HEK293 (cell line): ENCODE results near the gene SCN10A.
A peak's percentile ranks its signal among the peaks of the same experiment; 100 is the strongest.

Source experiments
- CTCF ChIA-PET: fragments of 350-600 bp; formaldehyde crosslinking; extraction: SDS; loops from one replicate; lab custom pipeline; 2021; ENCODE audit warnings: antibody characterized with exemption; lab: Yijun Ruan, JAX
- POLR2A ChIA-PET: fragments of 300-600 bp; formaldehyde crosslinking; extraction: SDS; loops from one replicate; lab custom pipeline; 2020; ENCODE audit warnings: antibody characterized with exemption, inconsistent platforms; lab: Yijun Ruan, JAX
- H3K27ac ChIP-seq: fragments of 200-500 bp; sonication (Bioruptor generic); 2 replicates; pipeline ENCODE4 v1.5.1; 2014; ENCODE audit warnings: low read depth, low read length, control low read depth, inconsistent platforms; ENCODE audit errors: extremely low read depth
- H3K36me3 ChIP-seq, 2 experiments: fragments of 200-500 bp in 1 of 2; sonication (Bioruptor generic) in 1 of 2; 1 replicate in 1 of 2; 2 replicates in 1 of 2; pipeline ENCODE4 v1.5.1; 2014 to 2017; ENCODE audit warnings: inconsistent platforms in 2 of 2, low read length in 2 of 2; ENCODE audit not compliant: control insufficient read depth in 2 of 2, insufficient read depth in 1 of 2
- H3K4me1 ChIP-seq: fragments of 200-500 bp; sonication (Bioruptor generic); 2 replicates; pipeline ENCODE4 v1.5.1; 2014; ENCODE audit warnings: mild to moderate bottlenecking, low read length, inconsistent platforms; ENCODE audit not compliant: control insufficient read depth, insufficient read depth
- H3K4me3 ChIP-seq: 2 replicates; pipeline ENCODE4 v1.5.1; 2011; ENCODE audit warnings: low read depth, mild to moderate bottlenecking, control low read depth, low read length, moderate library complexity
- H3K9me3 ChIP-seq: fragments of 200-500 bp; sonication (Bioruptor generic); 2 replicates; pipeline ENCODE4 v1.5.1; 2014; ENCODE audit warnings: low read depth, low read length, inconsistent platforms; ENCODE audit not compliant: control insufficient read depth, insufficient read depth
- EGR2 ChIP-seq: fragments of 450-650 bp; formaldehyde crosslinking; IDR thresholded peaks from 2 replicates; pipeline ENCODE4 v1.5.1; 2016; ENCODE audit warnings: low read depth, missing biosample characterization, missing genetic modification characterization
- GLIS2 ChIP-seq: fragments of 450-650 bp; formaldehyde crosslinking; IDR thresholded peaks from 2 replicates; pipeline ENCODE4 v1.5.1; 2016; ENCODE audit warnings: missing biosample characterization, missing genetic modification characterization
- KLF1 ChIP-seq: fragments of 450-650 bp; formaldehyde crosslinking; IDR thresholded peaks from 2 replicates; pipeline ENCODE4 v1.5.1; 2016; ENCODE audit warnings: missing biosample characterization, missing genetic modification characterization
- OSR2 ChIP-seq: fragments of 450-650 bp; formaldehyde crosslinking; IDR thresholded peaks from 2 replicates; pipeline ENCODE4 v1.5.1; 2016; ENCODE audit warnings: missing biosample characterization, missing genetic modification characterization
- SCRT1 ChIP-seq: fragments of 450-650 bp; formaldehyde crosslinking; IDR thresholded peaks from 2 replicates; pipeline ENCODE4 v1.5.1; 2016; ENCODE audit warnings: missing biosample characterization, missing genetic modification characterization, borderline replicate concordance
- ZEB2 ChIP-seq: fragments of 450-650 bp; formaldehyde crosslinking; IDR thresholded peaks from 2 replicates; pipeline ENCODE4 v1.5.1; 2016; ENCODE audit warnings: missing biosample characterization, missing genetic modification characterization
- ZFHX2 ChIP-seq: fragments of 450-650 bp; formaldehyde crosslinking; conservative IDR thresholded peaks from 2 replicates; pipeline ENCODE4 v1.5.1; 2016; ENCODE audit warnings: missing biosample characterization, missing genetic modification characterization
- ZFP37 ChIP-seq: fragments of 450-650 bp; formaldehyde crosslinking; IDR thresholded peaks from 2 replicates; pipeline ENCODE4 v1.5.1; 2016; ENCODE audit warnings: missing biosample characterization, missing genetic modification characterization
- ZNF169 ChIP-seq: fragments of 450-650 bp; formaldehyde crosslinking; IDR thresholded peaks from 2 replicates; pipeline ENCODE4 v1.5.1; 2016; ENCODE audit warnings: missing biosample characterization, missing genetic modification characterization
- ZNF211 ChIP-seq: fragments of 450-650 bp; formaldehyde crosslinking; IDR thresholded peaks from 2 replicates; pipeline ENCODE4 v1.5.1; 2016; ENCODE audit warnings: low read depth, missing biosample characterization, missing genetic modification characterization
- ZNF335 ChIP-seq: fragments of 450-650 bp; formaldehyde crosslinking; conservative IDR thresholded peaks from 2 replicates; pipeline ENCODE4 v1.5.1; 2016; ENCODE audit warnings: missing biosample characterization, missing genetic modification characterization
- ZNF48 ChIP-seq: fragments of 450-650 bp; formaldehyde crosslinking; IDR thresholded peaks from 2 replicates; pipeline ENCODE4 v1.5.1; 2016; ENCODE audit warnings: missing biosample characterization, missing genetic modification characterization
- ZNF626 ChIP-seq: fragments of 450-650 bp; sonication (Bioruptor Pico); formaldehyde crosslinking; IDR thresholded peaks from 2 replicates; pipeline ENCODE4 v1.5.1; 2018; ENCODE audit warnings: missing biosample characterization, missing genetic modification characterization, inconsistent platforms
- ZNF654 ChIP-seq: fragments of 450-650 bp; formaldehyde crosslinking; IDR thresholded peaks from 2 replicates; pipeline ENCODE4 v1.5.1; 2016; ENCODE audit warnings: low read depth, missing biosample characterization, missing genetic modification characterization
- ZNF670 ChIP-seq: fragments of 450-650 bp; formaldehyde crosslinking; IDR thresholded peaks from 2 replicates; pipeline ENCODE4 v1.5.1; 2016; ENCODE audit warnings: missing biosample characterization, missing genetic modification characterization, low read depth
- ZNF707 ChIP-seq: fragments of 450-650 bp; formaldehyde crosslinking; IDR thresholded peaks from 2 replicates; pipeline ENCODE4 v1.5.1; 2016; ENCODE audit warnings: missing biosample characterization, missing genetic modification characterization
- ZSCAN23 ChIP-seq: fragments of 450-650 bp; formaldehyde crosslinking; IDR thresholded peaks from 2 replicates; pipeline ENCODE4 v1.5.1; 2016; ENCODE audit warnings: missing biosample characterization, missing genetic modification characterization
- TF ChIP-seq, protein P1 (sequence below): fragments of 450-650 bp; formaldehyde crosslinking; conservative IDR thresholded peaks from 2 replicates; pipeline ENCODE4 v1.5.1; 2016; ENCODE audit warnings: low read depth, missing biosample characterization, missing genetic modification characterization
- TF ChIP-seq, protein P2 (sequence below): fragments of 450-650 bp; formaldehyde crosslinking; IDR thresholded peaks from 2 replicates; pipeline ENCODE4 v1.5.1; 2017; ENCODE audit warnings: missing biosample characterization, missing genetic modification characterization
- TF ChIP-seq, protein P3 (sequence below): fragments of 450-650 bp; formaldehyde crosslinking; IDR thresholded peaks from 2 replicates; pipeline ENCODE4 v1.5.1; 2016; ENCODE audit warnings: missing biosample characterization, missing genetic modification characterization

SCN10A gene

DNA sequence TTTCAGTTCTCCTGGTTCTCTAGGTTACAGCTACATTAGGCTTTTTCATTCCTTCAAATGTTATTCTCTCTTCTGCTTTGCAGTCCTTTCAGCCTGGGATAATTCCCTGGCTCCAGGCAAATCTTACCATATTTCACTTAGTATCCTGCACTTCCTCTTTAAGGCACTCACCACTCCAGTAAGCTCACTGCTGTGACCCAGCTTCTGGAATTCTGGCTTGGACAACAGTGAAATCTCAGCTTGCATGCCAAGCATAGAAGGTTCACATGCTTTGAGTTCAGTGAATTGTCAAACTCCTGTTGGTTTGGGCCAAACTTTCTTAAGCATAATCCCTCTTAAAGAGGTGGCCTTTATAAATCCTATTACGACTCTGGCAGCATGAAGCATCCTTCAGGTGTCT, 69.4 kb downstream of the SCN10A start:
- Histone ChIP-seq H3K36me3 (no peaks in the 10 kb centered on the region), H3K4me3 (no peak overlapping the region), H3K27ac (no peak overlapping the region), H3K9me3 (no peaks in the 10 kb centered on the region), H3K4me1 (no peaks in the 10 kb centered on the region)
- TF ChIP-seq ZNF670 (tag by site-specific recombination) (no peak), OSR2 (tag by site-specific recombination) (no peak), SCRT1 (tag by site-specific recombination) (no peak)
- POLR2A ChIA-PET: no interaction called here
- CTCF ChIA-PET: no interaction called here

DNA sequence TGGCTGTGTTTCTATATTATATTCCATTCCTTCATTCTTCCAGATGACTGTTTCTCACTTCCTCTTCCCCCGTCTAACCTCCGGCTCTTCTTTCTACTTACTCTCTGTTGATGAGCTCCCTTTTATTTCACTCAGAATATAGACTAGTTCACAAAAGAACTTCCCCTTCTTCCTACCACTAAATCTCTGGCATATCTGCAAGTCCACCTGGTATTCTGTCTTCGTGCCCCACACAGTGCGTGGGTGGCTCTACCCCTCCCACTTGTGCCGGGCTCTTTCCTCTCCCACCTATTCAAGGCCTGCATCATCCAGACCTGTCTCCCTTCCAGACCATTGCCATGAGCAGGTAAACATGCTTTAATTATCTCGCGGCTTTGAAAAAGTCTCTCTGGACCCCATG, 73.0 kb downstream of the SCN10A start:
- H3K4me1 ChIP-seq: no peaks in the 10 kb centered on the region
- CTCF ChIA-PET: interaction anchor here (0.6 to 0.7 kb wide), 2 partner anchors 262 to 304 kb away, joined by 3 to 4 read pairs; no protein-coding TSS in a partner anchor
- POLR2A ChIA-PET: no interaction called here
- H3K27ac ChIP-seq: no peak overlapping the region
- no peak overlapping the region for H3K4me3 ChIP-seq
- TF ChIP-seq, protein P1, sequence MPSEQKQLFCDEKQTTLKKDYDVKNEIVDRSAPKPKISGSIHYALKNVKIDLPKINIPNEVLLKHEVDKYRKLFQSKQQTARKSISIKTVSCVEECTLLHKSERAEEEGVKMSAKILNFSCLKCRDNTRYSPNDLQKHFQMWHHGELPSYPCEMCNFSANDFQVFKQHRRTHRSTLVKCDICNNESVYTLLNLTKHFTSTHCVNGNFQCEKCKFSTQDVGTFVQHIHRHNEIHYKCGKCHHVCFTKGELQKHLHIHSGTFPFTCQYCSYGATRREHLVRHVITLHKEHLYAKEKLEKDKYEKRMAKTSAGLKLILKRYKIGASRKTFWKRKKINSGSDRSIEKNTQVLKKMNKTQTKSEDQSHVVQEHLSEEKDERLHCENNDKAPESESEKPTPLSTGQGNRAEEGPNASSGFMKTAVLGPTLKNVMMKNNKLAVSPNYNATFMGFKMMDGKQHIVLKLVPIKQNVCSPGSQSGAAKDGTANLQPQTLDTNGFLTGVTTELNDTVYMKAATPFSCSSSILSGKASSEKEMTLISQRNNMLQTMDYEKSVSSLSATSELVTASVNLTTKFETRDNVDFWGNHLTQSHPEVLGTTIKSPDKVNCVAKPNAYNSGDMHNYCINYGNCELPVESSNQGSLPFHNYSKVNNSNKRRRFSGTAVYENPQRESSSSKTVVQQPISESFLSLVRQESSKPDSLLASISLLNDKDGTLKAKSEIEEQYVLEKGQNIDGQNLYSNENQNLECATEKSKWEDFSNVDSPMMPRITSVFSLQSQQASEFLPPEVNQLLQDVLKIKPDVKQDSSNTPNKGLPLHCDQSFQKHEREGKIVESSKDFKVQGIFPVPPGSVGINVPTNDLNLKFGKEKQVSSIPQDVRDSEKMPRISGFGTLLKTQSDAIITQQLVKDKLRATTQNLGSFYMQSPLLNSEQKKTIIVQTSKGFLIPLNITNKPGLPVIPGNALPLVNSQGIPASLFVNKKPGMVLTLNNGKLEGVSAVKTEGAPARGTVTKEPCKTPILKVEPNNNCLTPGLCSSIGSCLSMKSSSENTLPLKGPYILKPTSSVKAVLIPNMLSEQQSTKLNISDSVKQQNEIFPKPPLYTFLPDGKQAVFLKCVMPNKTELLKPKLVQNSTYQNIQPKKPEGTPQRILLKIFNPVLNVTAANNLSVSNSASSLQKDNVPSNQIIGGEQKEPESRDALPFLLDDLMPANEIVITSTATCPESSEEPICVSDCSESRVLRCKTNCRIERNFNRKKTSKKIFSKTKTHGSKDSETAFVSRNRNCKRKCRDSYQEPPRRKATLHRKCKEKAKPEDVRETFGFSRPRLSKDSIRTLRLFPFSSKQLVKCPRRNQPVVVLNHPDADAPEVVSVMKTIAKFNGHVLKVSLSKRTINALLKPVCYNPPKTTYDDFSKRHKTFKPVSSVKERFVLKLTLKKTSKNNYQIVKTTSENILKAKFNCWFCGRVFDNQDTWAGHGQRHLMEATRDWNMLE (tag by site-specific recombination): no peak
- peak; percentile 21; the same call in 1 of the 2 replicates for TF ChIP-seq EGR2 (tag by site-specific recombination)
- TF ChIP-seq ZFHX2 (tag by site-specific recombination): peak; percentile 26; the same call in 1 of the 2 replicates
- H3K9me3 ChIP-seq: no peaks in the 10 kb centered on the region
- no peaks in the 10 kb centered on the region for H3K36me3 ChIP-seq

DNA sequence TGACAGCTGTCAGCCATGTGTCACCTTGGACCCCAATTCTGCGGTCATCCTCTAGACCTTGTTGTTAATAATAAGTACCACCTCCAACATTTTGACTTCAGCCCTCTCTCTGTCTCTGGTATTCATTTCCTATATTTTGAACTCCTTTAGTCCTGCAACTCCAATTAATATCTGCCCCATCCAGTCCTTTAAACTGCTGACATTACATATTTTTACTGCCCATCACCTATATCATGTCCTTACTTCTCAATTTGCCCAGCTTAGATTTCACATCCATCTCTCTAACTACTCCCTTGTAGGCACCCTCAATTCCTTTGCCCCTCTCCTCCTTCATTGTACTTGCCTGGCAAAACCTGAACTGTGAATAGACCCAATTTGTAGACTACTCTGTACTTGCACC, 73.5 kb downstream of the SCN10A start:
- H3K36me3 ChIP-seq: no peaks in the 10 kb centered on the region
- no peaks in the 10 kb centered on the region for H3K9me3 ChIP-seq
- no peak overlapping the region for H3K27ac ChIP-seq
- POLR2A ChIA-PET: no interaction called here
- H3K4me3 ChIP-seq: no peak overlapping the region
- no peak for TF ChIP-seq ZNF48 (tag by site-specific recombination)
- TF ChIP-seq ZNF169 (tag by site-specific recombination): no peak
- TF ChIP-seq ZNF626 (tag by site-specific recombination): no peak
- no peak for TF ChIP-seq ZNF707
- TF ChIP-seq, protein P2, sequence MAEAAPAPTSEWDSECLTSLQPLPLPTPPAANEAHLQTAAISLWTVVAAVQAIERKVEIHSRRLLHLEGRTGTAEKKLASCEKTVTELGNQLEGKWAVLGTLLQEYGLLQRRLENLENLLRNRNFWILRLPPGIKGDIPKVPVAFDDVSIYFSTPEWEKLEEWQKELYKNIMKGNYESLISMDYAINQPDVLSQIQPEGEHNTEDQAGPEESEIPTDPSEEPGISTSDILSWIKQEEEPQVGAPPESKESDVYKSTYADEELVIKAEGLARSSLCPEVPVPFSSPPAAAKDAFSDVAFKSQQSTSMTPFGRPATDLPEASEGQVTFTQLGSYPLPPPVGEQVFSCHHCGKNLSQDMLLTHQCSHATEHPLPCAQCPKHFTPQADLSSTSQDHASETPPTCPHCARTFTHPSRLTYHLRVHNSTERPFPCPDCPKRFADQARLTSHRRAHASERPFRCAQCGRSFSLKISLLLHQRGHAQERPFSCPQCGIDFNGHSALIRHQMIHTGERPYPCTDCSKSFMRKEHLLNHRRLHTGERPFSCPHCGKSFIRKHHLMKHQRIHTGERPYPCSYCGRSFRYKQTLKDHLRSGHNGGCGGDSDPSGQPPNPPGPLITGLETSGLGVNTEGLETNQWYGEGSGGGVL: no peak
- CTCF ChIA-PET: interaction anchor here (0.6 to 0.7 kb wide), 2 partner anchors 262 to 305 kb away, joined by 3 to 4 read pairs; no protein-coding TSS in a partner anchor
- no peaks in the 10 kb centered on the region for H3K4me1 ChIP-seq

DNA sequence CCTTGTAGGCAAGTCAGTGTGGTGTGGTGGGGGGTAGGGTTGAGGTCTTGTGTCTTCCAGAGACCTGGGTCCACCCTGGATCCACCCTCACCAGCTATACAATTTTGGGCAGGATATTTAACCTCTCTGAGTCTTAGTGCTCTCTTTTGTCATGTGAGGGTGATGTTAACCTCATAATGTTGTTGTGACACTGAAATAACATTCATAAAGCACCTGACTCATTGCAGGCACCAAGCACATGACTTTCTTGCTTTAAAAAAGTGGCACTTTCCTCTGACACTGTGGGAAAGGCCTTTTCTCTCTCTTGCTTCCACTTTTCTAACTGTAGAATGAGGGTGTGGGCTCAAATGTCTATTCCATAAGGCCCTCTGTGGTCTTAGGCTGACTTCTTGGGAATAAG, 75.5 kb downstream of the SCN10A start:
- H3K4me3 ChIP-seq: no peak overlapping the region
- no peaks in the 10 kb centered on the region for H3K4me1 ChIP-seq
- H3K36me3 ChIP-seq: no peaks in the 10 kb centered on the region
- H3K9me3 ChIP-seq: no peaks in the 10 kb centered on the region
- POLR2A ChIA-PET: no interaction called here
- CTCF ChIA-PET: interaction anchor here (0.6 to 1.0 kb wide), 3 partner anchors 38 to 101 kb away, joined by 3 to 4 read pairs (median 3); no protein-coding TSS in a partner anchor
- H3K27ac ChIP-seq: no peak overlapping the region
- TF ChIP-seq ZSCAN23 (tag by site-specific recombination) (no peak), KLF1 (tag by site-specific recombination) (no peak), ZNF654 (tag by site-specific recombination) (no peak), ZNF335 (no peak), ZNF211 (tag by site-specific recombination) (no peak), GLIS2 (tag by site-specific recombination) (no peak), ZEB2 (no peak), ZFP37 (no peak)
- TF ChIP-seq, protein P3, sequence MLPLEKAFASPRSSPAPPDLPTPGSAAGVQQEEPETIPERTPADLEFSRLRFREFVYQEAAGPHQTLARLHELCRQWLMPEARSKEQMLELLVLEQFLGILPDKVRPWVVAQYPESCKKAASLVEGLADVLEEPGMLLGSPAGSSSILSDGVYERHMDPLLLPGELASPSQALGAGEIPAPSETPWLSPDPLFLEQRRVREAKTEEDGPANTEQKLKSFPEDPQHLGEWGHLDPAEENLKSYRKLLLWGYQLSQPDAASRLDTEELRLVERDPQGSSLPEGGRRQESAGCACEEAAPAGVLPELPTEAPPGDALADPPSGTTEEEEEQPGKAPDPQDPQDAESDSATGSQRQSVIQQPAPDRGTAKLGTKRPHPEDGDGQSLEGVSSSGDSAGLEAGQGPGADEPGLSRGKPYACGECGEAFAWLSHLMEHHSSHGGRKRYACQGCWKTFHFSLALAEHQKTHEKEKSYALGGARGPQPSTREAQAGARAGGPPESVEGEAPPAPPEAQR: no peak
